ENCODE results near the gene ATP5F1D. TPM values are rescaled to one million over a fixed set of nuclear protein-coding genes. Genes with fewer than 3 reads are reported as not detected.

ATP5F1D gene
- total and polyA plus RNA-seq, 2 of the 13 experiments (the other 11 are each of a cell fraction or from before 2014, with no cell fraction given) = 39.4 to 78.7 TPM

DNA sequence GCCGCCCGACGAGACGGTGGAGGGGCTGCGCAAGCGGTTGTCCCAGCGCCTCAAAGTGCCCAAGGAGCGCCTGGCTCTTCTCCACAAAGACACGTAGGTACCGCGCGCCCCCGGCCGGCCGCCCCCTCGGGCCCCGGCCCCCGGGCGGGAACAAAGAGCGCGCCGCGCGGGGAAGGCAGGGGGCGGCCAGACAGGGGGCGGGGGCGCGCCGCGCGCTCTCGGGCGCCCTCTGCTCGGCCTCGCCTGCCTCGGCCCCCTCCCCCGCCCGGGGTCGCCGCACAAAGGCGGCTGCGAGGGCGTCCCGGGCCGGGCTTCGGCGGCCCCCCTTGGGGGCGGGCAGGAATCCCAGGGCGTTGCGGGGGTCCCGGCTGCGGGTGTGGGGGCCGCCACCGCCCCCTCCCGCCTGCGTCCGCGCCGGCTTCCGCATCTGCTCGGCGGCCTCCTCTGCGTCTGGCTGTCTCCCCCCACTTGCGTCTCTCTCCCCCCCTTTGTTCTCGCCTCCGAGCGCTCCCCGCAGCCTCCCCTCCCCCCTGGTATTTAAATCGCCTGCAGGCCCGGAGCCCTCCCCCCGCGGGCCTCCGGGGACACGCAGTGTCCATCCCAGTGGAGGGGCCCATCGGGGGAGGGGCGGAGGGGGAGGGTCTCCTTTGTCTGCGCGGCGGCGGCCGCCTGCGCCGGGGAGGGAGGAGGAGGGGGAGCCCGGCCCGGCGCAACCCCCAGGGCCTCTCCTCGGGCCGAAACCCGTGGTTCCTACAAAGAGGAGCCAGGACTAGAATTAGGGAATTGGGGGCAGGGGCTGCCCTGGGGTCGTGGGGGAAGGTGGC is 9.1 kb downstream of the ATP5F1D start (continued):
- TF ChIP-seq, protein P1, sequence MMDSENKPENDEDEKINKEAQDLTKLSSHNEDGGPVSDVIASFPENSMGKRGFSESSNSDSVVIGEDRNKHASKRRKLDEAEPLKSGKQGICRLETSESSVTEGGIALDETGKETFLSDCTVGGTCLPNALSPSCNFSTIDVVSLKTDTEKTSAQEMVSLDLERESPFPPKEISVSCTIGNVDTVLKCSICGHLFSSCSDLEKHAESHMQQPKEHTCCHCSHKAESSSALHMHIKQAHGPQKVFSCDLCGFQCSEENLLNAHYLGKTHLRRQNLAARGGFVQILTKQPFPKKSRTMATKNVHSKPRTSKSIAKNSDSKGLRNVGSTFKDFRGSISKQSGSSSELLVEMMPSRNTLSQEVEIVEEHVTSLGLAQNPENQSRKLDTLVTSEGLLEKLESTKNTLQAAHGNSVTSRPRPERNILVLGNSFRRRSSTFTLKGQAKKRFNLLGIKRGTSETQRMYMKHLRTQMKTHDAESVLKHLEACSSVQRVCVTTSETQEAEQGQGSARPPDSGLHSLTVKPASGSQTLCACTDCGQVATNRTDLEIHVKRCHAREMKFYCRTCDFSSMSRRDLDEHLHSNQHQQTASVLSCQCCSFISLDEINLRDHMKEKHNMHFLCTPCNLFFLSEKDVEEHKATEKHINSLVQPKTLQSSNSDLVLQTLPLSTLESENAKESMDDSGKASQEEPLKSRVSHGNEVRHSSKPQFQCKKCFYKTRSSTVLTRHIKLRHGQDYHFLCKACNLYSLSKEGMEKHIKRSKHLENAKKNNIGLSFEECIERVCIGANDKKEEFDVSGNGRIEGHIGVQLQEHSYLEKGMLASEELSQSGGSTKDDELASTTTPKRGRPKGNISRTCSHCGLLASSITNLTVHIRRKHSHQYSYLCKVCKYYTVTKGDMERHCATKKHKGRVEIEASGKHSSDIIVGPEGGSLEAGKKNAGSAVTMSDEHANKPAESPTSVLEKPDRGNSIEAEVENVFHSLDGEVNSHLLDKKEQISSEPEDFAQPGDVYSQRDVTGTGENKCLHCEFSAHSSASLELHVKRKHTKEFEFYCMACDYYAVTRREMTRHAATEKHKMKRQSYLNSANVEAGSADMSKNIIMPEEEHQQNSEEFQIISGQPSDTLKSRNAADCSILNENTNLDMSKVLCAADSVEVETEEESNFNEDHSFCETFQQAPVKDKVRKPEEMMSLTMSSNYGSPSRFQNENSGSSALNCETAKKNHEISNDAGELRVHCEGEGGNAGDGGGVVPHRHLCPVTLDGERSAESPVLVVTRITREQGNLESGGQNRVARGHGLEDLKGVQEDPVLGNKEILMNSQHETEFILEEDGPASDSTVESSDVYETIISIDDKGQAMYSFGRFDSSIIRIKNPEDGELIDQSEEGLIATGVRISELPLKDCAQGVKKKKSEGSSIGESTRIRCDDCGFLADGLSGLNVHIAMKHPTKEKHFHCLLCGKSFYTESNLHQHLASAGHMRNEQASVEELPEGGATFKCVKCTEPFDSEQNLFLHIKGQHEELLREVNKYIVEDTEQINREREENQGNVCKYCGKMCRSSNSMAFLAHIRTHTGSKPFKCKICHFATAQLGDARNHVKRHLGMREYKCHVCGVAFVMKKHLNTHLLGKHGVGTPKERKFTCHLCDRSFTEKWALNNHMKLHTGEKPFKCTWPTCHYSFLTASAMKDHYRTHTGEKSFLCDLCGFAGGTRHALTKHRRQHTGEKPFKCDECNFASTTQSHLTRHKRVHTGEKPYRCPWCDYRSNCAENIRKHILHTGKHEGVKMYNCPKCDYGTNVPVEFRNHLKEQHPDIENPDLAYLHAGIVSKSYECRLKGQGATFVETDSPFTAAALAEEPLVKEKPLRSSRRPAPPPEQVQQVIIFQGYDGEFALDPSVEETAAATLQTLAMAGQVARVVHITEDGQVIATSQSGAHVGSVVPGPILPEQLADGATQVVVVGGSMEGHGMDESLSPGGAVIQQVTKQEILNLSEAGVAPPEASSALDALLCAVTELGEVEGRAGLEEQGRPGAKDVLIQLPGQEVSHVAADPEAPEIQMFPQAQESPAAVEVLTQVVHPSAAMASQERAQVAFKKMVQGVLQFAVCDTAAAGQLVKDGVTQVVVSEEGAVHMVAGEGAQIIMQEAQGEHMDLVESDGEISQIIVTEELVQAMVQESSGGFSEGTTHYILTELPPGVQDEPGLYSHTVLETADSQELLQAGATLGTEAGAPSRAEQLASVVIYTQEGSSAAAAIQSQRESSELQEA (CRISPR knock-in tag; IDR thresholded peaks at IDR 0.05; ENCODE audit: not compliant biosample characterization) = no peak
- TF ChIP-seq RORA (CRISPR knock-in tag; IDR thresholded peaks at IDR 0.05) (no peak), ZNF549 (CRISPR knock-in tag; IDR thresholded peaks at IDR 0.05) (no peak), U2AF2 (IDR thresholded peaks at IDR 0.05; ENCODE audit: low read depth, low read length) (no peak), FOXA1 (IDR thresholded peaks at IDR 0.05) (no peak), FOXA1 (CRISPR knock-in tag; IDR thresholded peaks at IDR 0.05) (no peak), CHD2 (IDR thresholded peaks at IDR 0.05; ENCODE audit: low read depth, low read length) (peak; percentile 38; the same call in 1 of the 2 replicates), SOX13 (IDR thresholded peaks at IDR 0.05) (no peak), SOX13 (CRISPR knock-in tag; conservative IDR thresholded peaks at IDR 0.05 in 1 of 2, IDR thresholded peaks at IDR 0.05 in 1 of 2) (peak in 1 of 2 experiments; percentile 78; a peak in 2 of 4 replicates), SIN3B (IDR thresholded peaks at IDR 0.05; ENCODE audit: low read length) (no peak), FOSL2 (CRISPR knock-in tag; IDR thresholded peaks at IDR 0.05) (peak; percentile 37; the same call in 1 of the 2 replicates), ASH2L (IDR thresholded peaks at IDR 0.05; ENCODE audit: insufficient read length, low read depth, low read length) (peak; percentile 4), ZBTB38 (CRISPR knock-in tag; IDR thresholded peaks at IDR 0.05) (no peak), HNF4G (IDR thresholded peaks at IDR 0.05; ENCODE audit: borderline replicate concordance, low read depth, low read length) (0 out of 2 replicates have a peak, but pooled peaks have one; percentile 7), HNF4G (CRISPR knock-in tag; IDR thresholded peaks at IDR 0.05; ENCODE audit: borderline replicate concordance, low read depth) (no peak), ZNF10 (CRISPR knock-in tag; IDR thresholded peaks at IDR 0.05; ENCODE audit: borderline replicate concordance, low read depth) (no peak), HOXA3 (CRISPR knock-in tag; IDR thresholded peaks at IDR 0.05) (no peak), HCFC1 (IDR thresholded peaks at IDR 0.05; ENCODE audit: low read depth, low read length) (no peak)
- TF ChIP-seq, protein P2, sequence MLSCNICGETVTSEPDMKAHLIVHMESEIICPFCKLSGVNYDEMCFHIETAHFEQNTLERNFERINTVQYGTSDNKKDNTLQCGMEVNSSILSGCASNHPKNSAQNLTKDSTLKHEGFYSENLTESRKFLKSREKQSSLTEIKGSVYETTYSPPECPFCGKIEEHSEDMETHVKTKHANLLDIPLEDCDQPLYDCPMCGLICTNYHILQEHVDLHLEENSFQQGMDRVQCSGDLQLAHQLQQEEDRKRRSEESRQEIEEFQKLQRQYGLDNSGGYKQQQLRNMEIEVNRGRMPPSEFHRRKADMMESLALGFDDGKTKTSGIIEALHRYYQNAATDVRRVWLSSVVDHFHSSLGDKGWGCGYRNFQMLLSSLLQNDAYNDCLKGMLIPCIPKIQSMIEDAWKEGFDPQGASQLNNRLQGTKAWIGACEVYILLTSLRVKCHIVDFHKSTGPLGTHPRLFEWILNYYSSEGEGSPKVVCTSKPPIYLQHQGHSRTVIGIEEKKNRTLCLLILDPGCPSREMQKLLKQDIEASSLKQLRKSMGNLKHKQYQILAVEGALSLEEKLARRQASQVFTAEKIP (CRISPR knock-in tag; IDR thresholded peaks at IDR 0.05; ENCODE audit: borderline replicate concordance) = no peak
- TF ChIP-seq, protein P3, sequence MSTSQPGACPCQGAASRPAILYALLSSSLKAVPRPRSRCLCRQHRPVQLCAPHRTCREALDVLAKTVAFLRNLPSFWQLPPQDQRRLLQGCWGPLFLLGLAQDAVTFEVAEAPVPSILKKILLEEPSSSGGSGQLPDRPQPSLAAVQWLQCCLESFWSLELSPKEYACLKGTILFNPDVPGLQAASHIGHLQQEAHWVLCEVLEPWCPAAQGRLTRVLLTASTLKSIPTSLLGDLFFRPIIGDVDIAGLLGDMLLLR (CRISPR knock-in tag; IDR thresholded peaks at IDR 0.05) = 0 out of 2 replicates have a peak, but pooled peaks have one; percentile 0

All from HepG2 (cell line).